Measurements from ENCODE around the gene FAM229A.

The FAM229A gene

DNA sequence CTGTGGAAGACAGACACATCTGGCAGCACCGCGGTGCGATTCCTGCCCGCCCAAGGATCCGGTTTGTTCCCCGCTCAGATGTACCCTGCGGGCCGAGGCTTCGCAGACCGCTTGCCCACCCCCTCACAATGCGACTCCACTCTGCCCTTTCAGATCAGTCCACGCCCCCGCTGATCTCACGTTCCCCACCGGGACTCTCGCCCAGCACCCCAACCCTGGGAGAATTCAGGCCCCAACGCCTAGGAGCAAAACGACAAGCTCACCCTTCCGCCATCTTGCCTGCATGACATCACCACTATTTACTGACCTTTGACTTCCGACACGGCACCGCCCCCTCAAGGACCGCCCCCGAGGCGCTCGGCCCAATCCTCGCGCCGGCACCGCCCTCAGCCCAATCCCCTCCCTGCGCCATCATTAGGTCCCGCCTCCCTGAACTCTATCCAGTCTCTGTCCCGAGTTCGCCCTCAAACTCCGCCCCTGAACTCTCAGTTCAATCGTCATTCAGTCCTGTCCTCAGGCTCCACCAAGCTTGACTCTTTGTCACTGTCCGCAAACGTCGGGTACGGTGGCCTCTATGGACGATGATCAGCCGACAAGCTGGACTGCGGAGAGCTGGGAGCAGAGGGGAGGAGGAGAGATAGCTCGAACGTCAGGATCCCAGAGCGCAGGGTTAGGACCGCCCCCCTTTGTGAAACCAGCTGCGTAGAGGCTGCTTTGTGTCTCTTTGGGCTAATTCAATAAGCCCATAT, 32.0 kb upstream of the FAM229A start, which contains the start of gene BSDC1:
TSS of gene BSDC1 (minus strand) at position 301 of the 749 bp plus-strand sequence. CDS start at position 274, 27 bp downstream.
- Histone ChIP-seq H3K9me3 (ENCODE audit: control insufficient read depth, insufficient read depth, low read length) (no peaks in the 10 kb centered on the region), H3K9ac (ENCODE audit: low read depth, low read length) (peak within 1 kb of the TSS; percentile 97), H3K4me3 (ENCODE audit: low read depth, low read length) (peak within 1 kb of the TSS; percentile 100), H3K4me1 (ENCODE audit: control insufficient read depth, insufficient read depth, low read length) (no peaks in the 10 kb centered on the region), H3K36me3 (ENCODE audit: control insufficient read depth, insufficient read depth, low read length) (peaks cover 5% of the 10 kb centered on the region), H3K27me3 (ENCODE audit: control insufficient read depth, insufficient read depth, low read length) (no peaks in the 10 kb centered on the region)

DNA sequence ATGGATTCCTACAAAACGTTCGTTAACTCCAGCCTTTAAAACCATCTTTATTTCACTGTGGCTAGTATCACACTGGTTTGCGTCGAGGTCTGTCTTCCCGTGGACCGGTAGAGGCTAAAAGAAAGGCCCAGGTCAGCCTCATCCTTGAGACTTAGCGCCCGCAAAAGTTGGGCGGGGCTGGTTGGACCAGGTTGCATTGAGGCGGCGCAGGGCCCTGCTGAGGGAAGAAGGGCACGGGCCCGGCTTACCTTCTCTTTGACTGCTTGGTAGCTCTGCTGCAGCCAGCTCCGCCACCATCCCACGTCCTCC, 31.5 kb upstream of the FAM229A start:
- Histone ChIP-seq H3K9me3 (ENCODE audit: control insufficient read depth, insufficient read depth, low read length) (no peaks in the 10 kb centered on the region), H3K36me3 (ENCODE audit: control insufficient read depth, insufficient read depth, low read length) (peaks cover 5% of the 10 kb centered on the region), H3K4me3 (ENCODE audit: low read depth, low read length) (peak overlapping the region; percentile 100), H3K9ac (ENCODE audit: low read depth, low read length) (peak overlapping the region; percentile 92), H3K27me3 (ENCODE audit: control insufficient read depth, insufficient read depth, low read length) (no peaks in the 10 kb centered on the region), H3K4me1 (ENCODE audit: control insufficient read depth, insufficient read depth, low read length) (no peaks in the 10 kb centered on the region)

DNA sequence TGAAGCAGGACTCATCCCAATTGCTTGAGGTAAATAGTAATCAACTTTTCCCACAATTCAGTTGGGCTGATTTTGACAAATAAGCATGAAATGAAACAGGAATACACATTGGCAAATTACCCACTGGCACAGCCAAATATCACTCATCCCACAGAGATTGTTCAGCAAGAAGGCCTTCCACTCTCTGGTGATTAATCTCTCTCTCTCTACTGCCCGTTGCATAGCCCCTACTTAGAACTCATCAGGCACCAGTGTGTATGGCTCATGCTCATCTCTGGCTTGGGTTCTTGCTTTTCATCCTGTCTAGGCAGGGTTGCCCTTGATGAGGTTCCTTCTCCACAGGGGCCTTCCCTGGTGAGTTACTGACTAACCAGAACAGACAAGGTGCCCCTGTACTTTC, 30.9 kb upstream of the FAM229A start:
- Histone ChIP-seq H3K27me3 (ENCODE audit: control insufficient read depth, insufficient read depth, low read length) (no peaks in the 10 kb centered on the region), H3K9ac (ENCODE audit: low read depth, low read length) (no peak overlapping the region), H3K4me1 (ENCODE audit: control insufficient read depth, insufficient read depth, low read length) (no peaks in the 10 kb centered on the region), H3K9me3 (ENCODE audit: control insufficient read depth, insufficient read depth, low read length) (no peaks in the 10 kb centered on the region), H3K36me3 (ENCODE audit: control insufficient read depth, insufficient read depth, low read length) (peaks cover 5% of the 10 kb centered on the region), H3K4me3 (ENCODE audit: low read depth, low read length) (peak overlapping the region; percentile 100)

DNA sequence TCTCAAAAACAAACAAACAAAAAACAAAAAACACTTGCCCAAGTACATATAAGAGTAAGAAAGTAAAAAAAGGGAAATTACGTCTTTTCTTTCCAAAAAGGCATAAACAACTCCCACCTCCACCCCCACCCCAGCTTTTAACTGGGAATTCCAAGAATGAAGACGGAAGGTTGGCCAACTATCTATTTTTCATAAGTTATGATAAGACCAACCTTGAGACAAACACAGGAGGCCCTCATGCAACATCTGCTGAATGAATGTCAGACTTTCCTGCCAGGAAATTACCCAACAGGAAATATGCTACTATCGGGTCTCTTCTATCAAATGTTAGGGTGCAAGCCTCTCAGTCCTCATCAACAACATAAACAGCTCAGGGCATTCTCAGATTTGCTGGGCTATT, 30.0 kb upstream of the FAM229A start:
- H3K36me3 ChIP-seq (ENCODE audit: control insufficient read depth, insufficient read depth, low read length) = peaks cover 8% of the 10 kb centered on the region
- H3K27me3 ChIP-seq (ENCODE audit: control insufficient read depth, insufficient read depth, low read length) = no peaks in the 10 kb centered on the region
- H3K4me3 ChIP-seq (ENCODE audit: low read depth, low read length) = no peak overlapping the region
- H3K4me1 ChIP-seq (ENCODE audit: control insufficient read depth, insufficient read depth, low read length) = no peaks in the 10 kb centered on the region
- no peaks in the 10 kb centered on the region for H3K9me3 ChIP-seq (ENCODE audit: control insufficient read depth, insufficient read depth, low read length)
- H3K9ac ChIP-seq (ENCODE audit: low read depth, low read length) = no peak overlapping the region

DNA sequence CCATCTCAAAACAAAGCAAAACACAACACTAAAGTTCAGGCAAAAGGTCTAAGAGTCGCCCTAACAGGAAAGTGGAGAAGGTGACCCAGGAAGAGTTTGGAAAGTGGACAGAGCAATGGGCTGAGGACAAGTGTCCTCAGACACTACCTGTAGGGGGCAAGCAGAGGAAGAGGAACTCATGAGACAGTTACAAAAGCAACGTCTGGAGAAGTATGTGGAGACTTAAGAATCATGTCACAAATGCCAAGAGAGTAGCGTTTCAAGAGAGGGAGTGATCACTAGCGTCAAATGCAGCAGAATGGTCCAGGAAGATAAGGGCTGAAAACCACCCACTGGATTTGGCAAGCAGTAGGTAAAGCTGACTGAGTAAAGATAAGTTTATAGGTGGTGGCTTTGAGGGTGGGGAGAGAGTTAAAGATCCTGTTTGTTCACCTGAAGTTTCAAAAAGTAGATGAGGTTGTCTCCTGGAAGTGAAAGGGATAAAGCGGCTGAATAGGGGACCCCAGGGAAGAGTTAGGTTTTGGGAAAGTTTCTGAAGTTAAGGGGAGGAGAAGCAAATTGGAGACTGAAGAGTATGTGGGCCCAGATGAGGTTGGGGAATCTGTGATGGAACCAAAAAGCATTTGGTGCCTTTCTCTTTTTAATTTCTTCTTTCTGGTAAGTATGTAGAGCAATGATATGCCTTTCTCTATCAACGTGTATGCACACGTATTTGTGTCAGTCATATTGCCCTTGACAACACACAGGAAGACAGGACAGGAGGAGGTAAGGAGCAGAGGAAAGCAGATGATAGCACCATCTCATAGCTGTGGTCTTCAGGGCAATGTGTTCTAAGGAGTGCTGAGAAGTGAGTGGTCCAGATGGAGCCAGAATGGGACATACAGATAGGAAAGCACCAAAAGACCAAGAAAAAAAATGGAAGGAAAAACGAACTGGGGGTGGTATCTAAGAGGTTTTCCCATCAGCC, 28.9 kb upstream of the FAM229A start:
- Histone ChIP-seq H3K4me1 (ENCODE audit: control insufficient read depth, insufficient read depth, low read length) (no peaks in the 10 kb centered on the region), H3K4me3 (ENCODE audit: low read depth, low read length) (no peak overlapping the region), H3K9me3 (ENCODE audit: control insufficient read depth, insufficient read depth, low read length) (no peaks in the 10 kb centered on the region), H3K36me3 (ENCODE audit: control insufficient read depth, insufficient read depth, low read length) (peaks cover 14% of the 10 kb centered on the region), H3K27me3 (ENCODE audit: control insufficient read depth, insufficient read depth, low read length) (no peaks in the 10 kb centered on the region), H3K9ac (ENCODE audit: low read depth, low read length) (no peak overlapping the region)

DNA sequence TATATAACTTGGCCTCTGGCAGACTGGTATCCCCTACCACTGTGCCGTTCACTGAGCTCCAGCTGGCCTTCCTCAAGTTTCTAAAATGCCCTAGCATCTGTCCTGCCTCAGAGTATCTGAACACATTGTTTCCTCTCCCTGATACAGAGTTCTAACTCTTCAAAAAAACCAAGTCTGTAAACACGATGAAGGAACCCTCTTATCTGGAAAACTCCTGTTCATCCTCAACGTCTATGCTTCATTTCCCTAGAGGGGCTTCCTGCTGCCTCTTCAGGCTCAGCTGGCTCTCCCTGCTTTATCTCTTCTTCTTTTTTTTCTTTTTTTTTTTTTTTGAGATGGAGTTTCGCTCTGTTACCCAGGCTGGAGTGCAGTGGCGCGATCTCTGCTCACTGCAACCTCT, 26.4 kb upstream of the FAM229A start:
- Histone ChIP-seq H3K36me3 (ENCODE audit: control insufficient read depth, insufficient read depth, low read length) (peaks cover 20% of the 10 kb centered on the region), H3K27me3 (ENCODE audit: control insufficient read depth, insufficient read depth, low read length) (no peaks in the 10 kb centered on the region), H3K9ac (ENCODE audit: low read depth, low read length) (no peak overlapping the region), H3K4me1 (ENCODE audit: control insufficient read depth, insufficient read depth, low read length) (no peaks in the 10 kb centered on the region), H3K4me3 (ENCODE audit: low read depth, low read length) (no peak overlapping the region), H3K9me3 (ENCODE audit: control insufficient read depth, insufficient read depth, low read length) (no peaks in the 10 kb centered on the region)

DNA sequence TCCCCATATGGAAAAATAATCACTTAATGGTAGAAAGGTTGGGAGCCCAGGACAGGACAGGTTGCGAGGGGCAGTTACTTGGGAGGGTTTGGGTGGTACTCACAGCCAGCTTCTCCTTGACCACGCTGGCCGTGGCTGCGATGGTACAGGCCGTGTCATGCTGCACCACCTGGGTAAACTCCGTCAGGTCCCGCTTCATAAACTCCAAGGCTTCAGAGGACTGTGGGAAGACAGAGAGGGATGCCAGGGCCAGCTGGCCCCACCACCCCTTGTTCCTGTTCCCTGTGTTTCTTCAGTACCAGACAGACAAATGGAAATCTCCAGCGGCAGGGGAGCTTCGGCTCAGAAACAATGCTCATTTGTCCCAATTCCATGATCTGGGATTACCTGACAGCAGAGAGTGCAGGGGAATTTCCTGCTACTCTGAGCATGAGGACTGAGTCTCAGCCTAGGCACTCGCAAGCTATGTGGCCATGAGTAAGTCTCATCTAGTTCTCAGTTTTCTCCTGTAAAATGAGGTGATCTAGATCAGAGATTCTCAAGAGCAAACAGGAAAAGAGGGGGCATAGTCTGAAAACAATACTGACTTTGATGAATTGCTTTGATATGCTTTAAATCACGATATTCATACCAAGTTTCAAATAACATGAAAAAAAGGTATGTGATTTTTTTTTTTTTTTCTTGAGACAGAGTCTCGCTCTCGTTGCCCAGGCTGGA, 24.5 kb upstream of the FAM229A start:
- Histone ChIP-seq H3K9me3 (ENCODE audit: control insufficient read depth, insufficient read depth, low read length) (no peaks in the 10 kb centered on the region), H3K4me3 (ENCODE audit: low read depth, low read length) (no peak overlapping the region), H3K36me3 (ENCODE audit: control insufficient read depth, insufficient read depth, low read length) (peaks cover 28% of the 10 kb centered on the region), H3K27me3 (ENCODE audit: control insufficient read depth, insufficient read depth, low read length) (no peaks in the 10 kb centered on the region), H3K9ac (ENCODE audit: low read depth, low read length) (no peak overlapping the region), H3K4me1 (ENCODE audit: control insufficient read depth, insufficient read depth, low read length) (no peaks in the 10 kb centered on the region)

DNA sequence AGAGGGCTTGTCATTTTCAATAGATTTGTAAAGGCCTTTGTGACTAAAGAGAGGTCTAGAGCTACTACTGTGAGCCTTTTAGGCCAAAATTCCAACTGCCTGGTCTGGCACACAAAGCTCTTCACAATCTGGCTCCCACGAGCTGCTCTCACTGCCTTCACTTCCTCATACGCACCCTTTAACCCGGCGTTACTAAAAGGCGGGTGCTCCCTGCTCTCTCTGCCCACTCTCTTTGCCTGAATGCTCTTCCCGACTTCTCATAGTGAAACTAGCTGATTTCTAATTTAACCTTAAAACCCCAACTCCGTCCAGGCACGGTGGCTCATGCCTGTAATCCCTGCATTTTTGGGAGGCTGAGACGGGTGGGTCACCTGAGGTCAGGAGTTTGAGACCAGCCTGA, 17.8 kb upstream of the FAM229A start:
- H3K27me3 ChIP-seq (ENCODE audit: control insufficient read depth, insufficient read depth, low read length) = no peaks in the 10 kb centered on the region
- H3K36me3 ChIP-seq (ENCODE audit: control insufficient read depth, insufficient read depth, low read length) = peaks cover 69% of the 10 kb centered on the region
- no peaks in the 10 kb centered on the region for H3K4me1 ChIP-seq (ENCODE audit: control insufficient read depth, insufficient read depth, low read length)
- H3K4me3 ChIP-seq (ENCODE audit: low read depth, low read length) = no peak overlapping the region
- no peaks in the 10 kb centered on the region for H3K9me3 ChIP-seq (ENCODE audit: control insufficient read depth, insufficient read depth, low read length)
- no peak overlapping the region for H3K9ac ChIP-seq (ENCODE audit: low read depth, low read length)

DNA sequence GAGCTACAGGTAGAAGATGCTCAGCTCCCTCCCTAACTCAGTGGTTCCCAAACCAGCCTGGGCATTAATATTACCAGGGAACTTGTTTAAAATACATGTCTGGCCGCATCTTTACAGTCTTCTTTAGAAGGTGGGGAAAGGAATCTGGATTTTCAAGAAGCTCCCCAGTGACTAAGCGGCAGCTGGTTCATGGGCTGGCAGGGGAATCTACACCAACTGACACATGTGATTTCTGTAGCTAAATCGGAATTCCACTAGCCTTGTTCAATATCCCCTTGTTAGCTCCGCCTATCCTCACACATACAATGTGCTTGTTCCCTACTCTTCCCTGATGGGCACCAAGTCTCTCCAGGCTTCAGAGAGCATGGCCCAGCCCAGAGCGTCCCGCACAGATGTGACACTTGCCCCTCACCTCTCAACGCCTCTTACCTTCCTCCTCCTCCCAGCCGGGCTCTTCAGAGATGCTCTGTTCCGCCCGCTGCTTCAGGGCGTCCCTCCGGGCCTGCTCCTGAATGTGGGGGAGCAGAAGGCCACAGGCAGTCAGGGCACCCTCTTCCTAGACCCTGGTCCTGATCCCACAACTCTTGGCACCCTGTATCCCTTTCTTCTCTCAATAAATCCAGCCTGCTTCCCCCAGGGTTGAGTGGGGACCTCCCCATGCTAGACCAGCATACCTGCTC, 15.4 kb upstream of the FAM229A start:
- Histone ChIP-seq H3K36me3 (ENCODE audit: control insufficient read depth, insufficient read depth, low read length) (peaks cover 66% of the 10 kb centered on the region), H3K27me3 (ENCODE audit: control insufficient read depth, insufficient read depth, low read length) (no peaks in the 10 kb centered on the region), H3K4me3 (ENCODE audit: low read depth, low read length) (no peak overlapping the region), H3K9ac (ENCODE audit: low read depth, low read length) (no peak overlapping the region), H3K4me1 (ENCODE audit: control insufficient read depth, insufficient read depth, low read length) (no peaks in the 10 kb centered on the region), H3K9me3 (ENCODE audit: control insufficient read depth, insufficient read depth, low read length) (no peaks in the 10 kb centered on the region)

DNA sequence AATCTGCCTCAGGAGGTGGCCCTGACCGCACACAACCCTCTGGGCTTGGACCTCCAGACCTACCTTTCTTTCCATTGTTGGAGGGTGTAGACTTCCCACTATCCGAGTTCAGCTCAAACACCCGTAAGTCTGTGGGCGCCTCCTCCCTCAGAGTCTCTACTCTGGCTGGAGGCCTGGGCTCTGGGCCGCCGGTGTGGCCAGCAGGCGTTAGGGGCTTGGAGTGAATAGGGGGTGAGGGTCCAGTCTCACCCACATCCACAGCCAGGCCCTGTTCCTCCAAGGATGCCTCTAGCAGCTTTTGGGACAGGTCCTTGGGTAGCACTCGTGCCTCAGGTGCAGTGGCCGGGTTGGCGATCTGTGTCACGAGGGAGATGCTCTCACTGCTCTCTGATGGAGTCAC, 13.9 kb upstream of the FAM229A start:
- Histone ChIP-seq H3K4me3 (ENCODE audit: low read depth, low read length) (no peak overlapping the region), H3K27me3 (ENCODE audit: control insufficient read depth, insufficient read depth, low read length) (no peaks in the 10 kb centered on the region), H3K9ac (ENCODE audit: low read depth, low read length) (no peak overlapping the region), H3K9me3 (ENCODE audit: control insufficient read depth, insufficient read depth, low read length) (no peaks in the 10 kb centered on the region), H3K4me1 (ENCODE audit: control insufficient read depth, insufficient read depth, low read length) (no peaks in the 10 kb centered on the region), H3K36me3 (ENCODE audit: control insufficient read depth, insufficient read depth, low read length) (peaks cover 72% of the 10 kb centered on the region)

DNA sequence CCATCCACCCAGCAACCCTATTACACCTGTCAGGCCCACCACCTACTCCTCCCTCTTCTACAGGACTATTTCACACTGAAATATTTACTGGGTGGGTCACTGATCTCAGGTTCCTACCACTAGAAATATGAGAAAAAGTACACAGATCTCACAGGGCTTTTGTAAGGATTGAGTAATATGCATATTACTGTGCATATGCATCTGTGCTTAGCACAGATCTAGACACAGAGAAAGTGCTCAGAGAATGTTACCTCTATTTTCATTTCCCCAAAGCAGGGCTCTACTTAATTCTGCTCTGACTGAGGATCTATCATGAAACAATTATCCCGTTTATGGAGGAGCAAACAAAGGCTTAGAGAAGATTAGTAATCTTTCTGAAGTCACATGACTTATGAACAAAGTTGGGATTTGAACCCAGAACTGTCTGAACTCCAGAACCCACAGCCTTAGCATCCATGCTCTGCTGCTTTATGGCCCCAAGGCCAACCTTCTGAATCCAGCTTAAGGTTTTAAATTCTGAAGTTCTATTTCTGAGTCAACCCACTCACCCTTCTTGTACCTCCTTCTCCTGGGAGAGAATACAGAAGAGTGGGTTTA, 11.8 kb upstream of the FAM229A start:
- peaks cover 58% of the 10 kb centered on the region for H3K36me3 ChIP-seq (ENCODE audit: control insufficient read depth, insufficient read depth, low read length)
- no peaks in the 10 kb centered on the region for H3K9me3 ChIP-seq (ENCODE audit: control insufficient read depth, insufficient read depth, low read length)
- H3K4me1 ChIP-seq (ENCODE audit: control insufficient read depth, insufficient read depth, low read length) = no peaks in the 10 kb centered on the region
- no peak overlapping the region for H3K4me3 ChIP-seq (ENCODE audit: low read depth, low read length)
- H3K9ac ChIP-seq (ENCODE audit: low read depth, low read length) = no peak overlapping the region
- H3K27me3 ChIP-seq (ENCODE audit: control insufficient read depth, insufficient read depth, low read length) = no peaks in the 10 kb centered on the region
